Astrocyte of the spinal cord (primary cell): ENCODE measurements around the gene SLC38A10.
A peak's percentile ranks its signal among the peaks of the same experiment; 100 is the strongest.

ENCODE experiments used
- DNase-seq: peaks from one replicate; pipeline ENCODE4 v3.0.0; 2011; ENCODE audit warnings: low read depth, low spot score
- H3K4me3 ChIP-seq: 2 replicates; pipeline ENCODE4 v1.5.1; 2011; ENCODE audit warnings: low read depth, mild to moderate bottlenecking, low read length, moderate library complexity
- CTCF ChIP-seq: IDR thresholded peaks from 2 replicates; pipeline ENCODE4 v1.5.1; 2012; ENCODE audit warnings: low read depth, mild to moderate bottlenecking, low read length, inconsistent platforms
- in situ Hi-C: cut with HindIII; loops from 2 replicates; pipeline ENCODE4 v1.10.0; 2017; ENCODE audit warnings: low sequenced_read_pairs

Gene SLC38A10

GRCh38 chr17:81260641-81261040 lies 34.5 kb downstream of the SLC38A10 start:
- no peak overlapping the region for H3K4me3 ChIP-seq
- DNase-seq, result no peak
- no peak for TF ChIP-seq CTCF
- in situ Hi-C loops, result no loop called here

GRCh38 chr17:81260171-81260570 lies 34.9 kb downstream of the SLC38A10 start:
- in situ Hi-C loops, result no loop called here
- H3K4me3 ChIP-seq, result no peak overlapping the region
- no peak for DNase-seq
- TF ChIP-seq CTCF, result no peak

GRCh38 chr17:81259058-81259605 lies 36.0 kb downstream of the SLC38A10 start:
- no peak for TF ChIP-seq CTCF
- in situ Hi-C loops, result no loop called here
- DNase-seq, result no peak
- no peak overlapping the region for H3K4me3 ChIP-seq

GRCh38 chr17:81258292-81258691 lies 36.8 kb downstream of the SLC38A10 start:
- in situ Hi-C loops, result no loop called here
- no peak overlapping the region for H3K4me3 ChIP-seq
- TF ChIP-seq CTCF, result peak; percentile 8
- no peak for DNase-seq

- no peak overlapping the region for H3K4me3 ChIP-seq
- TF ChIP-seq CTCF, result no peak
- in situ Hi-C loops, result no loop called here
These were observed 37.6 kb downstream of the SLC38A10 start for GRCh38 chr17:81257533-81257932.

GRCh38 chr17:81256616-81257015 lies 38.5 kb downstream of the SLC38A10 start:
- in situ Hi-C loops, result no loop called here
- no peak overlapping the region for H3K4me3 ChIP-seq
- no peak for DNase-seq
- no peak for TF ChIP-seq CTCF

More at GRCh38 chr17:81257533-81257932, 37.6 kb downstream of the SLC38A10 start:
- no peak for DNase-seq
